Type B pancreatic cell (in vitro differentiated cells): Measurements from ENCODE around the gene TULP3. TPM values are rescaled to one million over a fixed set of nuclear protein-coding genes. Genes with fewer than 3 reads are reported as not detected.
"Not testable (repeated sequence)": the region's sequence is repeated elsewhere in the genome, so short reads cannot be mapped to it uniquely, and the experiment has no call there.

Experiments
- DNase-seq: peaks from one replicate; pipeline ENCODE4 v3.0.0; 2021; ENCODE audit warnings: mixed read lengths; ENCODE audit not compliant: unreplicated experiment; ENCODE audit errors: extremely low spot score
- H3K27ac Mint-ChIP-seq: 2 replicates; pipeline ENCODE4 v1.8.0; 2021; ENCODE audit warnings: mild to moderate bottlenecking, mixed read lengths
- H3K27me3 Mint-ChIP-seq: 2 replicates; pipeline ENCODE4 v1.8.0; 2021; ENCODE audit warnings: mixed read lengths
- H3K36me3 Mint-ChIP-seq: 2 replicates; pipeline ENCODE4 v1.8.0; 2021; ENCODE audit warnings: mixed read lengths
- H3K4me1 Mint-ChIP-seq: one replicate; pipeline ENCODE4 v1.8.0; 2021; ENCODE audit warnings: mixed read lengths; ENCODE audit not compliant: unreplicated experiment
- H3K4me3 Mint-ChIP-seq: 2 replicates; pipeline ENCODE4 v1.8.0; 2021; ENCODE audit warnings: mild to moderate bottlenecking, mixed read lengths
- H3K9me3 Mint-ChIP-seq: 2 replicates; pipeline ENCODE4 v1.8.0; 2021; ENCODE audit warnings: mixed read lengths
- CTCF ChIP-seq: fragments of 200-600 bp; sonication (generic); conservative IDR thresholded peaks from 2 replicates; pipeline ENCODE4 v1.5.0; 2021; ENCODE audit warnings: antibody characterized with exemption, mild to moderate bottlenecking
- total RNA-seq: library from RNA; stranded (reverse); gene quantifications from 2 replicates; pipeline ENCODE4 v1.2.1, GENCODE V29; 2021; ENCODE audit warnings: low replicate concordance

The TULP3 gene
- total RNA-seq, 1 donor from 2014 or later = 26.5 TPM

GRCh38 chr12:2857021-2857431 is 33.7 kb upstream of the TULP3 start, which contains the start of gene TEX52:
Gene TEX52, minus strand, starts transcription at chr12:2857039. Its CDS starts 13 bp downstream, at chr12:2857026.
- H3K9me3 Mint-ChIP-seq = no peaks in the 10 kb centered on the region
- DNase-seq = no peak
- no peak for TF ChIP-seq CTCF
- peaks cover 22% of the 10 kb centered on the region for H3K36me3 Mint-ChIP-seq
- peak within 1 kb of the TSS; percentile 61 for H3K27ac Mint-ChIP-seq
- H3K4me3 Mint-ChIP-seq = no peak within 1 kb of the TSS
- H3K4me1 Mint-ChIP-seq = peaks cover 14% of the 10 kb centered on the region
- no peaks in the 10 kb centered on the region for H3K27me3 Mint-ChIP-seq

GRCh38 chr12:2857576-2857975 is 33.1 kb upstream of the TULP3 start:
- H3K36me3 Mint-ChIP-seq = peaks cover 25% of the 10 kb centered on the region
- no peak for TF ChIP-seq CTCF
- no peak for DNase-seq
- no peaks in the 10 kb centered on the region for H3K9me3 Mint-ChIP-seq
- H3K4me1 Mint-ChIP-seq = peaks cover 14% of the 10 kb centered on the region
- H3K27me3 Mint-ChIP-seq = no peaks in the 10 kb centered on the region
- H3K27ac Mint-ChIP-seq = peak overlapping the region; percentile 61
- no peak overlapping the region for H3K4me3 Mint-ChIP-seq

- Mint-ChIP-seq H3K27me3 (no peaks in the 10 kb centered on the region), H3K36me3 (peaks cover 25% of the 10 kb centered on the region), H3K4me1 (peaks cover 14% of the 10 kb centered on the region), H3K4me3 (no peak overlapping the region), H3K9me3 (no peaks in the 10 kb centered on the region), H3K27ac (no peak overlapping the region)
- no peak for DNase-seq
- no peak for TF ChIP-seq CTCF
These were observed 32.4 kb upstream of the TULP3 start for GRCh38 chr12:2858334-2858733.

GRCh38 chr12:2858944-2859421 is 31.7 kb upstream of the TULP3 start:
- TF ChIP-seq CTCF = no peak
- no peaks in the 10 kb centered on the region for H3K9me3 Mint-ChIP-seq
- DNase-seq = no peak
- no peak overlapping the region for H3K4me3 Mint-ChIP-seq
- peaks cover 10% of the 10 kb centered on the region for H3K4me1 Mint-ChIP-seq
- H3K36me3 Mint-ChIP-seq = peaks cover 24% of the 10 kb centered on the region
- H3K27me3 Mint-ChIP-seq = no peaks in the 10 kb centered on the region
- no peak overlapping the region for H3K27ac Mint-ChIP-seq

- peaks cover 31% of the 10 kb centered on the region for H3K36me3 Mint-ChIP-seq
- H3K9me3 Mint-ChIP-seq = no peaks in the 10 kb centered on the region
- DNase-seq = no peak
- no peak for TF ChIP-seq CTCF
- H3K4me1 Mint-ChIP-seq = peaks cover 10% of the 10 kb centered on the region
- H3K4me3 Mint-ChIP-seq = no peak overlapping the region
- H3K27ac Mint-ChIP-seq = no peak overlapping the region
- no peaks in the 10 kb centered on the region for H3K27me3 Mint-ChIP-seq
These were observed 30.5 kb upstream of the TULP3 start for GRCh38 chr12:2860170-2860569.

- Mint-ChIP-seq H3K36me3 (peaks cover 34% of the 10 kb centered on the region), H3K27me3 (no peaks in the 10 kb centered on the region), H3K4me3 (no peak overlapping the region), H3K27ac (no peak overlapping the region), H3K9me3 (no peaks in the 10 kb centered on the region), H3K4me1 (no peaks in the 10 kb centered on the region)
- TF ChIP-seq CTCF = no peak
- no peak for DNase-seq
These were observed 27.8 kb upstream of the TULP3 start for GRCh38 chr12:2862876-2863275.

- not testable (repeated sequence) for H3K27ac Mint-ChIP-seq, H3K4me3 Mint-ChIP-seq, H3K27me3 Mint-ChIP-seq, DNase-seq, H3K4me1 Mint-ChIP-seq, H3K9me3 Mint-ChIP-seq
- H3K36me3 Mint-ChIP-seq = peaks cover 37% of the 10 kb centered on the region
These were observed 27.3 kb upstream of the TULP3 start for GRCh38 chr12:2863402-2863801.
